DMS 273 treated with DMSO at 0.1 percent for 48 hours (cell line): ENCODE measurements around the gene FAM222B.
"Not testable (repeated sequence)": the region's sequence is repeated elsewhere in the genome, so short reads cannot be mapped to it uniquely, and the experiment has no call there.

ENCODE experiments used
- DNase-seq: peaks from one replicate; lab custom pipeline; 2025; lab: John Stamatoyannopoulos, UW

The FAM222B gene

DNA sequence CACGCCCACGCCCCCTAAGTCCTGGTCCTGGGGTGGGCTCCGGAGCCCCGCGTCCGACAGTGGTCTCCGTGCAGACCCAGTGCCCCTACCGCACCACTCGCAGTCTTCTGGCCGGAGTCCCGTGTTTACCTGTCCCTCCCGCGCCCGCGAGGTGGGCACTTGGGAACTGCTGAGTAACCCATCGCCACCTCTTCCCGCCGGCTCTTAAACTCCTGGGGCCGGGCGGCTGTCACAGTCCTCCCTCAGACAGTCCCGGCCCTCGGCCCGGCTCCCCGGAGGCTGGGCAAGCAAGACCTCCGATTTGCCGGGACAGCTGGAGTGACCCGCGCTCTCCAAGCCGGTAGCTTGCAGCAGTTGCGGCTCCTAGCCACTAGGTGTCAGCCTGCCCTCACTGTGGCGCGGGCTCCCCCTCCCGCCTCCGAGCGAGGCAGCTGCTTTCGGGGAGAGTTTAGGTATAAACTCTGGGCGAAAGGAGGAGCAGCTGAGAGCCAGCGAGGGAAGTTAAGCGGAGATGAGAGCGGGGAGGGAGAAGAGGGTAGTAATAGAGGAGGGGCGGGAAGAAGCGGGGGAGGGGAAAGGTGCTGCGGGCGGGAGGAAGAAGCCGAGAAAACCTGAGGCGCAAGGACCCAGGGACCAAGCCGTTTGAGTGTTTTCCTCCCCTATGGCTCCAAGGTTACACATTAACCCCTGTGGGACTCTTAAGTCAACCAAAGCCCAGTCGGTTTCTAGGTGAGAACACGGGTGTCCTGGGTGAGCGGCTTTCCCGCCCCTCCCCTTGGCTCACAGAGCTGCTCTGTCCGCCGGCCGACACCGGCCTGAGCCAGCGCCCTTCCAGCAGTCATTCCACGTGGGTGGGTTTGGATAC, 115.7 kb downstream of the FAM222B start:
- peak; percentile 95 for DNase-seq

DNA sequence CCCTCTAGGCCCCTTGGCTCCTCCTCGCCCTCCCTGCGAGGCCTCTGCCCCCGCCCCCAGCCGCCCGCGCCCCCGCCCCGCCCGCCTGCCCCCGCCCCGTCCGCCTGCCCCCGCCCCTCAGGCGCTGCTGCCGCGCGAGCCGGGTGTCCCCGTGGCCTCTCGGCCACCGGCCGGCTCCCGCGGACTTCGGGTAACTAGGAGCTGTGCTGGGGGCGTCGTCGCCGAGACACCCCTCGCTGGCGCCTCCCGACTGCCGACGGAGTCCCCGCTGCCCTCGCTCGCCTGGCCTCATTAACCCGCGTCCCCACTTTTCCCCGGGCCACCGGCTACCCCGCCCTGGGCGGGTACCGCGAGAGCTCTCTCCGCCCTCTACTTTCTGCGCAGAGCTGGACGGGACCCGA, 116.4 kb downstream of the FAM222B start, which contains the start of gene TLCD1:
TSS of gene TLCD1 (minus strand) at position 8 of the 401 bp plus-strand sequence. CDS start 136 bp downstream, outside the sequence.
- no peak for DNase-seq

DNA sequence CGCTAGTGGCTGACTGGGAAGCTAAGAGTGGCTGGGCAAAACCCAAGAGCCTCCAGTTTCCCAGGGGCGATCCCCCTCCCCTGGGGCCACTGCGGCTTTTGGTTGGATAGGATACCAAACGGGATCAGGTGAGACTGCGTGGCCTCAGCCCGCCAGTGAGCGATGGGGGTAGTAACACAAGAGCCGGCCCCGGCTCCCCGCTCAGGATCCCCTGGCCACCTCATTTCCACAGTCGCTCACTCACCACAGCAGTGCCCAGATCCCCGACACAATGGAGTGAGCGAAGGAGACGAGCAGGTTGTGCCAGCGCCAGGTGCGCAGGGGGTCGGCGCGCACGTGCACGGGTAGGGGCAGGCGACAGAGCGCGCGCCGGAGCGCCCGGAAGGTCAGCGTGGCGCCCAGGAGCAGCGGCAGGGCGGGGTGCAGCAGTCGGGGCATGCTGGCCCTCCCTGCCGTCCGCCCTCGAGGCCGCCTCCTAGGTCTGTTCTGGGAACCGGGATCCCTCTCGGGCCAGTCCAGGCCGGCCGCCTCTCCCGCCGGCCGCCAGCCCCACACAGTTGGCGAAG, 116.8 kb downstream of the FAM222B start:
- peak; percentile 88 for DNase-seq

GRCh38 chr17:28725166-28725659, 117.4 kb downstream of the FAM222B start:
- peak; percentile 87 for DNase-seq

- no peak for DNase-seq
Observed at GRCh38 chr17:28724500-28725165, 118.0 kb downstream of the FAM222B start.

DNA sequence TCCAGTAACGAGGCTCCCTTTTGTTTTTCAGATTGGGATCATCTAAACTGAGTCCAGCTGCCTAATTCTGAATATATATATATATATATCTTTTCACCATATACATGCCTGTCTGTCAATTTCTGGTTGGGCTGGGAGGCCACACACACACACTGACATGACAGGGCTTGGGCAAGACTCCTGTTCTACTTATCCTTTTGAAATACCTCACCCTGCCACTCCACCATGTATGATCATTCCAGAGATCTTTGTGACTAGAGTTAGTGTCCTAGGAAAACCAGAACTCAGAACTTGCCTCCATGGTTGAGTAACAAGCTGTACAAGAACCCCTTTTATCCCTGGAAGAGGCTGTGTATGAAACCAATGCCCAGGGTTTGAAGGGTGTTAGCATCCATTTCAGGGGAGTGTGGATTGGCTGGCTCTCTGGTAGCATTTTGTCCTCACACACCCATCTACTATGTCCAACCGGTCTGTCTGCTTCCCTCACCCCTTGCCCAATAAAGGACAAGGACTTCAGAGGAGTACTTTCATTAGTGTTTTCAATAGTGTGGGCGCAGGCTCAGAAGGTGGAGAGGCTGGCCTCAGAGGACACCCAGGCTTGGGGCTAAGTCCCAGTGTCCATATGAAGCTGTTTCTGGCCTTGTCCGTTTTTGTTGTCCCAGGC, 118.6 kb downstream of the FAM222B start:
- not testable (repeated sequence) for DNase-seq

GRCh38 chr17:28723159-28723835, 119.3 kb downstream of the FAM222B start:
- no peak for DNase-seq

- DNase-seq: no peak
Observed at GRCh38 chr17:28722417-28723158, 120.0 kb downstream of the FAM222B start.

DNA sequence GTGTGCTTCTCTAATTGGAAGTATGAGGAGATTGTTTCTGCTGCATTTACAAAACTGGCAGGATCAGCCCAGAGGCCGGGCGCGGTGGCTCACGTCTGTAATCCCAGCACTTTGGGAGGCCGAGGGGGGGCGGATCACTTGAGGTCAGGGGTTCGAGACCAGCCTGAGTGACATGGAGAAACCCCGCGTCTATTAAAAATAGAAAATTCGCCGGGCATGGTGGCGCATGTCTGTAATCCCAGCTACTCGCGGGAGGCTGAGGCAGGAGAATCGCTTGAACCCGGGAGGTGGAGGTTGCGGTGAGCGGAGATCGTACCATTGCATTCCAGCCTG, 121.6 kb downstream of the FAM222B start:
- not testable (repeated sequence) for DNase-seq

GRCh38 chr17:28720247-28720996, 122.2 kb downstream of the FAM222B start:
- no peak for DNase-seq

DNA sequence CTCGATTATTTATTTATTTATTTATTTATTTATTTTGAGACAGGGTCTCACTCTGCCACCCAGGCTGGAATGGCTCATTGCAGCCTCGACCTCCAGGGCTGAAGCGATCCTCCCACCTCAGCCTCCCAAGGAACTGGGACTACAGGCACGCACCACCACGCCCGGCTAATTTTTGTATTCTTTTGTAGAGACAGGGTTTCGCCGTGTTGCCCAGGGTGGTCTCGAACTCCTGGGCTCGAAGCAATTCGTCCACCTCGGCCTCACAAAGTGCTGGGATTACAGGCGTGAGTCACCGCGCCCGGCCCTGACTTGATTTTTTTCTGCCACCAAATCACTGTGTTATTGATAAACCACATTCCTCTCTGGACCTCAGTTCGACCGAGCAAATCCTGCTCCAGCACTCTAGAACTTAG, 123.6 kb downstream of the FAM222B start:
- no peak for DNase-seq

DNA sequence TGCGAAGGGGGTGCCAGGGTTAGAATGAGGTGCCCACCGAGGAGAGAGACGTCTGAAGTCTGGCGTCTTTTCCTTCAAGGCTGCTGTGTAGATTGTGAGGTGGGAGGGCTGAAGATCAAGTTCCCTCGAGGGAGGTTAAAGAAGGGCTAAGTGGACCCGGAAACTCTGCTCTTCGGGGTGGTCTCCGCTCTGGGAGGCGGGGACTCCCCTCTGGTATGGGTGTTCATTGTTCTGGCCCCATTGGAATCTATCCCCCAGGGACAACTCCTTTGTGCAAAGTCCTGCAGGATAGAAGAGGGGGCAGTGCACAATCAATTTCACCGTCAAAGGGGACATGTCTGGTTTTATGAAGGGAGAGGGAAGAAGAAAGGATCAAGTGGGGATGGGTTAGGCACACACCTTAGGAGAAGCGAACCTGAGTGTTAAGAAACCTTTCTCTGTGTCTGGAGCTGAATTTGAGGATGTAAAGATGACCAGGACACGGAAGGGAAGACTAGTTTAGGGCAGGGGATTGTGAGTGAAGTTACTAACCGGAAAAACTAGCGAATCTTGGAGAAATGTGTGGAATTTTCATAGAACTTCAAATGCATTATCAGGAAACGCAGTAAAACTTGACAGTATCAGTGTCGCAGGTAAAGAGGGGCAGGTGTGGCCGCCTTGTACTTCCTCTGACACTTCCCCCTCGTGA, 124.1 kb downstream of the FAM222B start:
- DNase-seq: no peak

GRCh38 chr17:28717578-28718332, 124.8 kb downstream of the FAM222B start, which contains the start of gene RAB34:
RAB34 (minus strand) TSS chr17:28717868; CDS start chr17:28717266, 602 bp downstream.
- peak; percentile 21 for DNase-seq

DNA sequence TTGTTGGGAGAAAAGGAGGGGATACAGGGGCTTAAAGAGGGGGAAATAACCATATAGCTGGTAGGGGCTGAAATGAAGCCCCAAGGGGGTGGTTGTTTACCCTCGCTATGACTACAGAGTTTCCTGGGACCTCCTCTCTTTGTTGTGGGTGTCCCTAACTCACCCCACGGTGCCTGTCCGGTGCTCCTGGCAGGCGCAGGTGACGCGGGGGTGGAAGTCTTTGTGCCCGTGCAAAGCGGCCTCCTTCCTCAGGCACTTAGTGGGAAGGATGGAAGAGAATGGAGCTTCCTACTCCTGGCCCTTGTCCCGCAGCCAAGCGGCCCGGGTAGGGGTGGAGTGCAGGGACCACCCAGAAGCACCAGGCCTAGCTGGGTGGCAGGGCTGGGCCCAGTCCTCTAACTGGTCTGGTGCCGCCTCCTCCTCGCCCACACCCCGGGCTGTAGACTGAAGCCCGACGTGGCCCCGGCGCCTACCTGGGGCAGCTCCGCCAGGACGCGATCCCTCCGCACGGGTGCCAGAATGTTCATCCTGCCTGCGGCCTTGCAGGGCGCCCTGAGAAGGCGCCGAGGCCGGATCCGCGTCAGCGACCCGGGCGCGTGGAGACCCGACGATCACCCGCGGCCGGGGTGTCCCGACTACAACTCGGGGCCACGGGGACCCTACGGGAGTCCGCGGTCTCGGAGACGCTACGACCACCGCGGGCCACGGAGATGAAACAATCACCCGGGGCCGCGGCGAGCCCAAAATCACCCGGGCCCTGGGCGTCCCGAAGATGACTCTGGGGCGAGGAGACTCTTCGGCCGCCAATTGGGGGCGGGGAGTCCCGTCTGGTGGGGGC, 125.6 kb downstream of the FAM222B start:
- DNase-seq: no peak

DNA sequence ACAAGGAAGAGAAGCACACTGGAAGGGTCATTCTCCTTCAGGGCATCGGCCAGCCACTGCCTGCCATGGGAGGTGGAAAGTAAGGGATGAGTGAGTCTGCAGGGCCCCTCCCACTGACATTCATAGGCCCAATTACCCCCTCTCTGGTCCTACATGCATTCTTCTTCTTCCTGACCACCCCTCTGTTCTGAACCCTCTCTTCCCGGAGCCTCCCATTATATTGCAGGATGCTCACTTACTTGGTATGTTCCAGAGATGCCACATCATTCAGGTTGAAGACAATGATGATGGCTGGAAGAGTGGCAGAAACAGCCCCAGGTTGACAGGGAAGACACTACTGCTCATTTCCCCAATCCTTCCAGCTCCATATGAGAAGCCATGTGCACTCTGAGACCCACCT, 127.4 kb downstream of the FAM222B start:
- DNase-seq: no peak

DNA sequence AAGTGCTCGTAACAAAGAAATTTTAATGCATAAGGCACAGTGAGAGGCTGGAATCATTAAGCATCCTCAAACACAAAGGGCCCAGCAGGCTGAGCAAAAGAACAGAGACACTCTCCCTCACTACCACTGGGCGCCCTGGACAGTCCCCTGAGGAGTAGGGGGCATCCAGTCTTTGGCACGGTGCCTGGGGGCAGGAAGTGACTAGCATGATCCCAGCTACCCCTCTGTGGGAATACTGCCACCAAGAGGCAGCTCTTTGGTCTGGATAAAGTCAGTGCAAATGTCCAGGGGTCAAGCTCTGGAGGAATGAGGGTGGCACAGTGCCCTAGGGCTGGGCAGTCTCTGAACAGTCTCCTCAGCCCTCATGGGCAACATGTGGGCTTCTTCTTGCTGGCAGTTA, 128.3 kb downstream of the FAM222B start:
- no peak for DNase-seq

DNA sequence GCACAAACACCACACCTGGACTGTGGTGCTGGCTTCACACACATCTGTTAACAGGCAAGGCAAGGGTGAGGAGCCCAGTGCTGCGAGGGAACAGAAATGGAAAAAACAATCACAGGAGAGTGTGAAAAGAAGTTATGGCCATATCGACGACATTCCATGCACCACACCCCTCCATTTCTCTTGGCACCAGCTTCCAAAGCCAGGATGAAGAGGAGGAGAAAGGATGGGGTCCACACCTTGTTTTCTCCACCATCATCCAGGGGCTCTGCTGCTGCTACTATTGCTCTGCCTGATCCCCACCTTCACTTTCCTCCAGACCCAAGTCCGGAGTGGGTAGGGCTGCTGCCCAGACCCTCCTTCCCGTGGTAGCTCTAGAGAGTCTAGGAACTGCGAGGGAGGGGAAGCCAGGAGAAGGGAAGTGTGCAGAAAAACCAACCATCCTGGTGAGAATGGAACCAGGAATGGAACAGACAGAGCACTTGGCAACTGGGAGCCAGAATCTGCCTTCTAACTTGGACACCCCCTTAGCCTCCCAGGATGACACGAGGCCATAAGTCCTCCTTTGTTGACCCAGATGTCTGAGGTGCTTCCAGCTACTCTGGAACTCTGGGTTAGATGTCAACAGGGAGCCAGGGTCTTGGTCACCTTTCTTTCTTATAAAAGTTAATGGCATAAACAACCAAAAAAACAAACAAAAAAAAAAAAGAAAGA, 129.7 kb downstream of the FAM222B start:
- no peak for DNase-seq
